Neuronal stem cell (in vitro differentiated cells): Measurements from ENCODE around the gene DLG2.

Source experiments
- DNase-seq: peaks from one replicate; pipeline ENCODE4 v3.0.0-alpha.2; 2013; ENCODE audit warnings: low spot score
- H2AFZ ChIP-seq: one replicate; pipeline ENCODE4 v1.6.1; 2013; ENCODE audit warnings: mild to moderate bottlenecking, low read length, inconsistent platforms
- H2AK5ac ChIP-seq: 2 replicates; pipeline ENCODE4 v1.6.1; 2013; ENCODE audit warnings: low read depth, mild to moderate bottlenecking, inconsistent platforms, low read length, moderate library complexity, mixed read lengths
- H2BK120ac ChIP-seq: 2 replicates; pipeline ENCODE4 v1.6.1; 2013; ENCODE audit warnings: low read depth, mild to moderate bottlenecking, inconsistent platforms, low read length, moderate library complexity, mixed read lengths
- H2BK12ac ChIP-seq: one replicate; pipeline ENCODE4 v1.6.1; 2013; ENCODE audit warnings: low read length, inconsistent platforms
- H2BK15ac ChIP-seq: 2 replicates; pipeline ENCODE4 v1.6.1; 2013; ENCODE audit warnings: mild to moderate bottlenecking, low read length, inconsistent platforms, mixed read lengths
- H2BK5ac ChIP-seq: one replicate; pipeline ENCODE4 v1.6.1; 2013; ENCODE audit warnings: inconsistent platforms, mild to moderate bottlenecking, low read length, moderate library complexity
- H3K14ac ChIP-seq: one replicate; pipeline ENCODE4 v1.6.1; 2013; ENCODE audit warnings: low read length, inconsistent platforms
- H3K18ac ChIP-seq: 2 replicates; pipeline ENCODE4 v1.6.1; 2013; ENCODE audit warnings: low read length, inconsistent platforms
- H3K23ac ChIP-seq: 2 replicates; pipeline ENCODE4 v1.6.1; 2013; ENCODE audit warnings: low read depth, mild to moderate bottlenecking, mixed read lengths, low read length, inconsistent platforms; ENCODE audit not compliant: poor library complexity
- H3K27ac ChIP-seq: replicated peaks from 3 replicates; pipeline ENCODE4 v1.5.1; 2013; ENCODE audit warnings: low read length, inconsistent platforms
- H3K27me3 ChIP-seq, 3 experiments: 2 replicates each; pipeline ENCODE4 v1.6.1; 2013; ENCODE audit warnings: low read length in 3 of 3, mild to moderate bottlenecking in 2 of 3, inconsistent platforms in 1 of 3, low read depth in 1 of 3, mixed read lengths in 1 of 3, moderate library complexity in 1 of 3; ENCODE audit not compliant: control insufficient read depth in 3 of 3, insufficient read depth in 3 of 3
- H3K36me3 ChIP-seq, 2 donors: replicated peaks in 1 of 2; 2 replicates each; pipeline ENCODE4 v1.6.1; 2013; ENCODE audit warnings: low read length in 2 of 2; ENCODE audit not compliant: control insufficient read depth in 2 of 2, insufficient read depth in 2 of 2
- H3K4ac ChIP-seq: 2 replicates; pipeline ENCODE4 v1.6.1; 2013; ENCODE audit warnings: inconsistent platforms, mild to moderate bottlenecking, low read length, moderate library complexity
- H3K4me1 ChIP-seq, 2 donors: 1 replicate in 1 of 2; 2 replicates in 1 of 2; pipeline ENCODE4 v1.6.1; 2013; ENCODE audit warnings: low read length in 2 of 2, low read depth in 1 of 2; ENCODE audit not compliant: control insufficient read depth in 2 of 2, insufficient read depth in 1 of 2
- H3K4me2 ChIP-seq: one replicate; pipeline ENCODE4 v1.6.1; 2013; ENCODE audit warnings: mild to moderate bottlenecking, low read length, inconsistent platforms; ENCODE audit not compliant: insufficient read depth, poor library complexity, severe bottlenecking
- H3K4me3 ChIP-seq, 2 donors: 2 replicates each; pipeline ENCODE4 v1.5.1; 2013; ENCODE audit warnings: low read length in 2 of 2, mild to moderate bottlenecking in 2 of 2, inconsistent platforms in 1 of 2, moderate library complexity in 1 of 2
- H3K79me1 ChIP-seq: one replicate; pipeline ENCODE4 v1.6.1; 2013; ENCODE audit warnings: low read depth, mild to moderate bottlenecking, inconsistent platforms, low read length, moderate library complexity
- H3K9ac ChIP-seq: one replicate; pipeline ENCODE4 v1.6.1; 2013; ENCODE audit warnings: mild to moderate bottlenecking, low read depth, low read length, inconsistent platforms; ENCODE audit not compliant: poor library complexity
- H3K9me3 ChIP-seq, 2 donors: replicated peaks in 1 of 2; 2 replicates each; pipeline versions ENCODE3 to v1.6.1; 2013; ENCODE audit warnings: low read length in 2 of 2, mild to moderate bottlenecking in 2 of 2, inconsistent platforms in 1 of 2, low read depth in 1 of 2, mixed read lengths in 1 of 2, moderate library complexity in 1 of 2; ENCODE audit not compliant: control insufficient read depth in 2 of 2, insufficient read depth in 1 of 2
- H4K8ac ChIP-seq: one replicate; pipeline ENCODE4 v1.6.1; 2013; ENCODE audit warnings: low read depth, mild to moderate bottlenecking, inconsistent platforms, low read length, moderate library complexity
- H4K91ac ChIP-seq: one replicate; pipeline ENCODE4 v1.6.1; 2013; ENCODE audit warnings: low read length, low read depth, mild to moderate bottlenecking, inconsistent platforms; ENCODE audit not compliant: poor library complexity
- WGBS, 2 donors: extraction: QIAGEN DNeasy Blood & Tissue Kit; methylation state at CpG; one replicate each; pipeline ENCODE4 v1.1.7; 2013; ENCODE audit warnings: missing lambda C conversion rate in 2 of 2, mixed read lengths in 1 of 2; ENCODE audit not compliant: insufficient read length in 2 of 2, insufficient replicate concordance in 1 of 2; ENCODE audit errors: extremely low coverage in 2 of 2; 5-methylcytosine and 5-hydroxymethylcytosine counted together

Gene DLG2

DNA sequence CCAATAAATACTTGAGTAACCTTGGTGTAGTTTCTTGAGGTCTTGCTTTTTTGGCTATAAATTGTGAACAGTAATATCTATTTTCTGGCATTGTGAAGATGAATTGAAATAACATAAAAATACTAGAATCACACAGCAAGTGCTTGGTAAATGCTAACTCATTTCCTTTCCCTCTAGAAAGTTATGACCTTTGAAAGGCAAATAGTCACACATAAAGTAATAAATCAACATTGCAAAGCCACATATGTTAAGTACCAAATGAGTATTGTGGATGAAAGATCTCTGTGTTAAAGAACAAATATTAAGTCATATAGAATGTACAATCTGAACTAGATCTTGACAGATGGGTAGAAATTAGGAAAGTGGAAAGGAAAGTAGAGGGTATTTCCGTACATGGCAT lies 1781.3 kb downstream of the DLG2 start:
- H3K9me3 ChIP-seq, result no peaks in the 10 kb centered on the region
- H3K4me2 ChIP-seq, result no peak overlapping the region
- H2BK12ac ChIP-seq, result no peak overlapping the region
- H3K14ac ChIP-seq, result no peak overlapping the region
- no peaks in the 10 kb centered on the region for H3K79me1 ChIP-seq
- H2BK120ac ChIP-seq, result no peak overlapping the region
- no peak overlapping the region for H2AK5ac ChIP-seq
- H3K4me1 ChIP-seq, result no peaks in the 10 kb centered on the region
- H3K27me3 ChIP-seq, result no peaks in the 10 kb centered on the region
- H3K4me3 ChIP-seq, result no peak overlapping the region
- no peak overlapping the region for H3K9ac ChIP-seq
- no peak overlapping the region for H3K27ac ChIP-seq
- H2BK5ac ChIP-seq, result no peak overlapping the region
- H2BK15ac ChIP-seq, result no peak overlapping the region
- DNase-seq, result no peak
- no peak overlapping the region for H3K23ac ChIP-seq
- WGBS, 2 donors, result no CpG with 5 or more reads among the region's 1 CpG
- no peak overlapping the region for H4K8ac ChIP-seq
- H2AFZ ChIP-seq, result no peak overlapping the region
- no peak overlapping the region for H3K18ac ChIP-seq
- H3K4ac ChIP-seq, result no peak overlapping the region
- H3K36me3 ChIP-seq, result no peaks in the 10 kb centered on the region
- no peak overlapping the region for H4K91ac ChIP-seq

DNA sequence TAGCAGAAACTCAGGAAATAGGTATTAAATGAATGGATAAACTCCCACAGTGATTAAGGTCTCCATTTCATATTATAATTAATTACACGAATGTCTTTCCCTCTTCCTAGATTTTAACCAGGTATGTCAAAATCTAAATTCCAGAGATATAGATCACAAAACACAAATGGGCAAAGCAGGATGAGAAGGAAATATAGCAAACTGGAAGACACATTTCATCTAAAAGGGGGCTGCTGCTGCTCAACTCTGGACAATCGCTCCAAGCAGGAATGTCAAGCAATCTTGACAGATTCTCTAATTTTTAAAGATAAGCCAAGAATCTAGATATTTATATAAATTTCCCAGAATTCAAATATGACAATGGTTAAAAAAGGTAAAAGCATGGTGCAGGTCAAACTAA lies 1786.8 kb downstream of the DLG2 start:
- H2BK15ac ChIP-seq, result no peak overlapping the region
- no peaks in the 10 kb centered on the region for H3K9me3 ChIP-seq
- no peak overlapping the region for H3K14ac ChIP-seq
- H3K36me3 ChIP-seq, result no peaks in the 10 kb centered on the region
- H2BK12ac ChIP-seq, result no peak overlapping the region
- H4K8ac ChIP-seq, result no peak overlapping the region
- no peaks in the 10 kb centered on the region for H3K79me1 ChIP-seq
- no peaks in the 10 kb centered on the region for H3K27me3 ChIP-seq
- WGBS, 2 donors, result no CpG with 5 or more reads among the region's 2 CpGs
- no peak overlapping the region for H3K4me3 ChIP-seq
- no peak overlapping the region for H3K27ac ChIP-seq
- H3K23ac ChIP-seq, result no peak overlapping the region
- H3K4me2 ChIP-seq, result no peak overlapping the region
- H2AFZ ChIP-seq, result no peak overlapping the region
- no peaks in the 10 kb centered on the region for H3K4me1 ChIP-seq
- DNase-seq, result no peak
- H2AK5ac ChIP-seq, result no peak overlapping the region
- H2BK5ac ChIP-seq, result no peak overlapping the region
- H2BK120ac ChIP-seq, result no peak overlapping the region
- no peak overlapping the region for H3K4ac ChIP-seq
- no peak overlapping the region for H3K18ac ChIP-seq
- no peak overlapping the region for H3K9ac ChIP-seq
- no peak overlapping the region for H4K91ac ChIP-seq

DNA sequence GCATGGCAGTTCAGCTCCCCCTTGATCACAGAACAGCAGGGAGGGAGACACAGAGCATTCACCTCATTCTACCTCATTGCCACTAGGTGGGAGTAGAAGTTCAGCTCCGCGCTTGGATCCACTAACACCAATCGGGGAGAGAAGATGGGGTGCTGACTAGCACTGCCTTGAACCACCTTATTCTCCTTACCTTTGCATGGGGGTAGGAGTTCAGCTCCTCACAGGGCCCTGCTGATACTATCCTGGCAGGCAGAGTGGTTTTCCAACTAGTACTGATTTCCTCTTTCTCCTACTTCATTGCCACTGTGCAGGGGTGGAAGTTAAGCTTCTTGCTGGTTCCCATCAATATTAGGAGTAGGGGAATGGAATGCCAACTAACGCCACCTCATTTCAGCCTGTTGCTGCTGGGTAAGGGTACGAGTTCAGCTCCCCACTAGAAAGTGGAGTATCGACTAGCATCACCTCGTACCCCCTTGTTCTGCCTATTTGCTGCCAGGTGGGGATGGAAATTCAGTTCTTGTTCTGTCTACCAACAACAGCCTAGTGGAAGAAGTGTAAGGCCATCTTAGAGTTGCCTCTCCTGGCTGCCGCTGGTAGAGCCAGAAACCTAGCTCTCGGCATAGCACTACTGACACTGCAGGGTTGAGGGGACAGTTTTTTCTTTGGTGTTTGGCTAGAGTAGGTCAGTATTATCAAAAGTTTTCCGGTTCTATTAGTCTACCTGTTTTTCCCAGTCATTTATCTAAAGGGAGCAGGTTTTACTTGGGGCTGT lies 1790.1 kb downstream of the DLG2 start:
- Histone ChIP-seq H3K4me3 (no peak overlapping the region), H3K14ac (no peak overlapping the region), H2BK120ac (no peak overlapping the region), H3K4me2 (no peak overlapping the region), H2AFZ (no peak overlapping the region), H2BK12ac (no peak overlapping the region), H3K23ac (no peak overlapping the region), H4K91ac (no peak overlapping the region), H3K79me1 (no peaks in the 10 kb centered on the region), H2BK15ac (no peak overlapping the region), H3K4ac (no peak overlapping the region), H2BK5ac (no peak overlapping the region), H3K9me3 (no peaks in the 10 kb centered on the region), H2AK5ac (no peak overlapping the region), H3K27me3 (no peaks in the 10 kb centered on the region), H3K4me1 (no peaks in the 10 kb centered on the region), H3K27ac (no peak overlapping the region), H3K9ac (no peak overlapping the region), H3K36me3 (no peaks in the 10 kb centered on the region), H3K18ac (no peak overlapping the region), H4K8ac (no peak overlapping the region)
- DNase-seq, result peak; percentile 51
- WGBS, 2 donors, result no CpG with 5 or more reads among the region's 10 CpGs

DNA sequence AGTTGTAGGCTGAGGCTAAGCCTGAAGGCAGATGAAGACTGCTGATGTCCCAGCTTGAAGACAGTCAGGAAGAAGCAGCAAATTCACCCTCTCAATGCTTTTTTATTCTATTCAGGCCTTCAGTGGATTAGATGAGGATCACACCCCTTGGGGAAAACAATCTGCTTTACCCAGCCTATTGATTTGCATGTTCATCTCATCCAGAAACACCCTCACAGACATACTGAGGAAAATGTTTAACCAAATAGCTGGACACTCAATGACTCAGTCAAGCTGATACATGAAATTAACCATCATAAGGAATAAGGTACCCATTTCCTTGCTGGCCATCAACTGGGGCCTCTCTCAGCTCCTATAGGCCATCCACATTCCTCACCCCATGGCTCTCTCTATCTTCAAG lies 1791.1 kb downstream of the DLG2 start:
- Histone ChIP-seq H3K27me3 (peaks cover 0 to 2% (median 0%) of the 10 kb centered on the region in 3 experiments), H4K8ac (no peak overlapping the region), H2AK5ac (no peak overlapping the region), H3K9ac (no peak overlapping the region), H3K27ac (no peak overlapping the region), H3K4me3 (no peak overlapping the region), H3K18ac (no peak overlapping the region), H2BK5ac (no peak overlapping the region), H3K23ac (no peak overlapping the region), H2BK12ac (no peak overlapping the region), H4K91ac (no peak overlapping the region), H2AFZ (no peak overlapping the region), H3K9me3 (no peaks in the 10 kb centered on the region), H3K4me2 (no peak overlapping the region), H3K79me1 (no peaks in the 10 kb centered on the region), H3K4me1 (no peaks in the 10 kb centered on the region), H3K36me3 (no peaks in the 10 kb centered on the region), H2BK120ac (no peak overlapping the region), H3K4ac (no peak overlapping the region), H3K14ac (no peak overlapping the region), H2BK15ac (no peak overlapping the region)
- no peak for DNase-seq
